ENCODE data around the gene HOMEZ. TPM values are rescaled to one million over a fixed set of nuclear protein-coding genes. Genes with fewer than 3 reads are reported as not detected.

HOMEZ gene
- 21.0 and 22.7 TPM in 2 replicates for total RNA-seq (ENCODE audit: low replicate concordance)

- H3K36me3 ChIP-seq = no peaks in the 10 kb centered on the region
- no peaks in the 10 kb centered on the region for H3K27me3 Mint-ChIP-seq (ENCODE audit: insufficient read depth, low read depth)
Measured at GRCh38 chr14:23286020-23286901, at the start of gene HOMEZ. TSS of gene HOMEZ (minus strand) at chr14:23286132. CDS start at chr14:23285952, 180 bp downstream.

GRCh38 chr14:23335623-23336022 lies 49.7 kb upstream of the HOMEZ start:
- DNase-seq (ENCODE audit: low spot score) = no peak
- peaks cover 21% of the 10 kb centered on the region for H3K9me3 Mint-ChIP-seq

More at GRCh38 chr14:23286020-23286901, at the start of gene HOMEZ:
- Histone ChIP-seq H2AFZ (replicated peaks) (peak within 1 kb of the TSS; percentile 53), H3K9me3 (ENCODE audit: low read depth) (no peaks in the 10 kb centered on the region), H3K27ac (peak within 1 kb of the TSS; percentile 84), H3K4me3 (peak within 1 kb of the TSS; percentile 86), H3K79me2 (ENCODE audit: low read depth) (peaks cover 44% of the 10 kb centered on the region), H4K20me1 (ENCODE audit: low read depth) (peaks cover 4% of the 10 kb centered on the region), H3K9ac (peak within 1 kb of the TSS; percentile 59), H3K4me1 (peaks cover 20% of the 10 kb centered on the region), H3K27me3 (peaks cover 38% of the 10 kb centered on the region), H3F3A (ENCODE audit: low read depth) (peaks cover 26% of the 10 kb centered on the region), H3K4me2 (peak within 1 kb of the TSS; percentile 93)
- TF ChIP-seq EZH2phosphoT487 (IDR thresholded peaks at IDR 0.05) = no peak
- peak; percentile 10 for TF ChIP-seq CTCF (IDR thresholded peaks at IDR 0.05)
- TF ChIP-seq EZH2 (IDR thresholded peaks at IDR 0.05) = no peak
- Mint-ChIP-seq H3K4me1 (peaks cover 24% of the 10 kb centered on the region), H3K4me3 (peak within 1 kb of the TSS; percentile 99), H3K9me3 (no peaks in the 10 kb centered on the region), H3K27ac (peak within 1 kb of the TSS; percentile 100), H3K36me3 (no peaks in the 10 kb centered on the region)
- peak; percentile 98 for DNase-seq (ENCODE audit: low spot score)

GRCh38 chr14:23327947-23328744 lies 42.2 kb upstream of the HOMEZ start:
- Histone ChIP-seq H3K9ac (no peak overlapping the region), H3K36me3 (peaks cover 9% of the 10 kb centered on the region), H3K4me3 (no peak overlapping the region), H3K9me3 (ENCODE audit: low read depth) (no peaks in the 10 kb centered on the region), H3K27ac (no peak overlapping the region), H3K4me1 (peaks cover 10% of the 10 kb centered on the region), H4K20me1 (ENCODE audit: low read depth) (peaks cover 17% of the 10 kb centered on the region), H3F3A (ENCODE audit: low read depth) (peaks cover 47% of the 10 kb centered on the region), H3K27me3 (no peaks in the 10 kb centered on the region), H3K79me2 (ENCODE audit: low read depth) (peaks cover 11% of the 10 kb centered on the region), H3K4me2 (no peak overlapping the region), H2AFZ (replicated peaks) (no peak overlapping the region)
- H3K9me3 Mint-ChIP-seq = no peaks in the 10 kb centered on the region
- H3K4me1 Mint-ChIP-seq = peaks cover 4% of the 10 kb centered on the region
- no peak overlapping the region for H3K27ac Mint-ChIP-seq
- DNase-seq (ENCODE audit: low spot score) = peak; percentile 81
- peaks cover 6% of the 10 kb centered on the region for H3K27me3 Mint-ChIP-seq (ENCODE audit: insufficient read depth, low read depth)
- H3K36me3 Mint-ChIP-seq = peaks cover 12% of the 10 kb centered on the region
- H3K4me3 Mint-ChIP-seq = no peak overlapping the region
- no peak for TF ChIP-seq EZH2phosphoT487 (IDR thresholded peaks at IDR 0.05)
- peak; percentile 96 for TF ChIP-seq CTCF (IDR thresholded peaks at IDR 0.05)
- no peak for TF ChIP-seq EZH2 (IDR thresholded peaks at IDR 0.05)

More at GRCh38 chr14:23335623-23336022, 49.7 kb upstream of the HOMEZ start:
- Histone ChIP-seq H3K9me3 (ENCODE audit: low read depth) (peaks cover 14% of the 10 kb centered on the region), H3K9ac (no peak overlapping the region), H4K20me1 (ENCODE audit: low read depth) (no peaks in the 10 kb centered on the region), H3K36me3 (no peaks in the 10 kb centered on the region), H2AFZ (replicated peaks) (no peak overlapping the region), H3K27me3 (no peaks in the 10 kb centered on the region), H3F3A (ENCODE audit: low read depth) (no peaks in the 10 kb centered on the region), H3K4me1 (no peaks in the 10 kb centered on the region), H3K27ac (no peak overlapping the region), H3K4me3 (no peak overlapping the region), H3K79me2 (ENCODE audit: low read depth) (no peaks in the 10 kb centered on the region), H3K4me2 (no peak overlapping the region)
- Mint-ChIP-seq H3K27me3 (ENCODE audit: insufficient read depth, low read depth) (peaks cover 6% of the 10 kb centered on the region), H3K4me3 (no peak overlapping the region), H3K27ac (no peak overlapping the region), H3K36me3 (no peaks in the 10 kb centered on the region), H3K4me1 (no peaks in the 10 kb centered on the region)
- TF ChIP-seq EZH2phosphoT487 (IDR thresholded peaks at IDR 0.05) (no peak), CTCF (IDR thresholded peaks at IDR 0.05) (no peak), EZH2 (IDR thresholded peaks at IDR 0.05) (no peak)
